Prostate gland (tissue), 2 donors: ENCODE results near the gene RAPSN.

Source experiments
- CTCF ChIP-seq, 4 experiments: fragments of 200-600 bp in 2 of 4; fragments of 450-650 bp in 2 of 4; sonication (generic) in 2 of 4; IDR thresholded peaks; 1 replicate in 3 of 4; 2 replicates in 1 of 4; pipeline ENCODE4 v1.5.1; 2016 to 2019; ENCODE audit warnings: antibody characterized with exemption in 4 of 4, mild to moderate bottlenecking in 2 of 4, moderate library complexity in 2 of 4
- POLR2AphosphoS5 ChIP-seq: sonication (generic); formaldehyde crosslinking; IDR thresholded peaks from one replicate; pipeline ENCODE4 v1.6.1; 2017; ENCODE audit warnings: antibody characterized with exemption

- TF ChIP-seq POLR2AphosphoS5 (no peak), CTCF (IDR thresholded peaks at IDR 0.05) (no peak)
These were observed 31.2 kb downstream of the RAPSN start for GRCh38 chr11:47417712-47418111.
